Measurements from ENCODE around the gene SWT1. TPM values are rescaled to one million over a fixed set of nuclear protein-coding genes. Genes with fewer than 3 reads are reported as not detected.

The SWT1 gene
- total RNA-seq, 2 experiments from 2014 or later, result 4.8 to 5.0 TPM

GRCh38 chr1:185325413-185325812 lies 168.4 kb downstream of the SWT1 start:
- H3K27ac Mint-ChIP-seq, result no peak overlapping the region
- no peaks in the 10 kb centered on the region for H3K27me3 Mint-ChIP-seq
- no peak overlapping the region for H3K4me3 Mint-ChIP-seq
- H3K36me3 Mint-ChIP-seq (ENCODE audit: low read depth), result peaks cover 18% of the 10 kb centered on the region
- H3K9me3 Mint-ChIP-seq, result peaks cover 14% of the 10 kb centered on the region
- CTCF ChIA-PET, result no interaction called here
- POLR2A ChIA-PET, result interaction anchor here (0.6 to 2.5 kb wide), 2 partner anchors 9 to 534 kb away, joined by 4 to 8 read pairs; partner anchors contain the start of gene IVNS1ABP
- peaks cover 1% of the 10 kb centered on the region for H3K4me1 Mint-ChIP-seq
- DNase-seq, result no peak

DNA sequence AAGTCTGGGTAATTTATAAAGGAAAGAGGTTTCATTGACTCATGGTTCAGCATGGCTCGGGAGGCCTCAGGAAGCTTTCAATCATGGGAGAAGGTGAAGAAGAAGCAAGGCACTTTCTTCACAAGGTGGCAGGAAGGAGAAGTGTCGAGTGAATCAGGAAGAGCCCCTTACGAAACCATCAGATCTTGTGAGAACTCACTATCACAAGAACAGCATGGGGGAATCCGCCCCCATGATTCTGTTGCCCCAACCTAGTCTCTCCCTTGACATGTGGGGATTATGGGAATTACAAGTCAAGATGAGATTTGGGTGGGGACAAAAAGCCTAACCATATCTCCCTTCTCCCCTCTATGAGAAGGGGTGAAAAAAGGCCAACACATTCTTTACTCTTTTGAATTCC lies 171.3 kb downstream of the SWT1 start:
- no peaks in the 10 kb centered on the region for H3K9me3 Mint-ChIP-seq
- no peak overlapping the region for H3K4me3 Mint-ChIP-seq
- POLR2A ChIA-PET, result no interaction called here
- H3K27ac Mint-ChIP-seq, result no peak overlapping the region
- CTCF ChIA-PET, result no interaction called here
- DNase-seq, result no peak
- peaks cover under 1% of the 10 kb centered on the region for H3K36me3 Mint-ChIP-seq (ENCODE audit: low read depth)
- H3K27me3 Mint-ChIP-seq, result no peaks in the 10 kb centered on the region
- no peaks in the 10 kb centered on the region for H3K4me1 Mint-ChIP-seq

DNA sequence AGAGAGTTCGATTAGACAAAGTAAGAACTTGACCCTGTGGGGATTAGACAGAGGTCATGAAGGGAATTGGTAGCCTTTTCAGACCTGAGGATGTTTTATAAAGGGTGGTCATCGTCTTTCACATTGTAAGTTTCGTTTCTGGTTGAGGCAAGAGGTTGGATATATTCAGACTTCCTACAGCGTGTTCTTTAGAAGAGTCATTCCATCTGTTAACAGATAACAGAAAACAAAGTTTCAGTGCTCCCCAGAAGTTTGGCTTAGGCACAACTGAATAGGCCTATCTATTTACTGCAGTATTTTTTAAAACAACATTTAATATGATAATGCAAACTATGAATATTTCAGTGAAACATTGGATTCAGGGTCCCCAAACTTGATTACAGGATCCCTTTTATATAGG lies 177.2 kb downstream of the SWT1 start:
- Mint-ChIP-seq H3K36me3 (ENCODE audit: low read depth) (peaks cover 3% of the 10 kb centered on the region), H3K27me3 (no peaks in the 10 kb centered on the region), H3K27ac (no peak overlapping the region), H3K9me3 (no peaks in the 10 kb centered on the region), H3K4me3 (no peak overlapping the region), H3K4me1 (peaks cover 21% of the 10 kb centered on the region)
- ChIA-PET POLR2A (no interaction called here), CTCF (no interaction called here)
- no peak for DNase-seq

GRCh38 chr1:185337246-185337645 lies 180.3 kb downstream of the SWT1 start:
- no peak overlapping the region for H3K27ac Mint-ChIP-seq

DNA sequence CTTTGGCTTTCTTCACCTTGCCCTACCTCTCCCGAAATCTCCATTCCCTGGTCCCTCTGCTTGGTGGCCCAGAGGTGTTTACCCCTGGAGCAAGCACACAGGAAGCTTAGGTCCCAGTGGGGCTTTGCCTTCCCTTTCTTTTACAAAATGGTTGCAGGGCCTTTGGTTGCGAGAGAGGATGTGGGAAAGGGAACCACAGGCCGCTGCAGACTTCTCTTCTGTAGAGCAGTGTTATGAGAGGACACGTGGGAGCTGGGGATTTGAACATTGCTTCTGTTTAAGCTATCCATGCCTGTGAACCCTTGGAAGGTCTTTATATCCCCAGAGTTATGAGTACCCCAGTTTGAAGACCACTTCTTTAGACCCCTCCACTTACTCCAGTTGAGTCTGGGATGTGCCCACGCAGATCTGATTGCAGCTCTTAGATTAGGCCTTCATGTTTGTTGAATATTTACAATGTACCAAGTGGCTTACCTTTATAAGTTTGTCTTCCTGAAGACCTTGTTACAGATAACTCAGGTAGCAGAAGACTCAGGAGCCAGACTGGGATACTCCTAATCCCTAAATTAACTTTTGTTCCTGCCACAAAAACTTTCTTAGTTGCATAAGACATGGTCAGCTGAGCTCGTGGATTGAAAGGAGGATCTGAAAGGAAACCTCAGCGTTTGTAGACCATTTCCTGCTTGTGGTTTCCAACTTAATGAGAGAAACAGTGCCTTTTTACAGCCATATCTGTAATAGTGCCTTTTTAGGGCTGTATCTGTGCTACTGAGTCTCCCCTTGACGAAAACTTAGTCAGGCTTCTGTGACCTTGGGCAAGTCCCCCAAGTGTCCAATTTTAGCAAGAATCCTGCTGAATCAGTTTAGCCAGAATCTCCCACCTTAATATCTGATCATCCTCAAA lies 182.0 kb downstream of the SWT1 start:
- Mint-ChIP-seq H3K4me3 (peak overlapping the region; percentile 3), H3K4me1 (peaks cover 32% of the 10 kb centered on the region), H3K27me3 (no peaks in the 10 kb centered on the region), H3K27ac (peak overlapping the region; percentile 77), H3K36me3 (ENCODE audit: low read depth) (peaks cover 3% of the 10 kb centered on the region), H3K9me3 (no peaks in the 10 kb centered on the region)
- peak; percentile 80 for DNase-seq
- CTCF ChIA-PET, result interaction anchor here (0.7 to 1.3 kb wide), 2 partner anchors 22 to 342 kb away, joined by 5 to 7 read pairs; partner anchors contain the start of gene IVNS1ABP
- POLR2A ChIA-PET, result interaction anchor here (0.8 to 6.8 kb wide), 10 partner anchors 10 to 297 kb away, joined by 3 to 47 read pairs (median 4); partner anchors contain the start of gene IVNS1ABP

More at GRCh38 chr1:185337246-185337645, 180.3 kb downstream of the SWT1 start:
- Mint-ChIP-seq H3K36me3 (ENCODE audit: low read depth) (peaks cover 5% of the 10 kb centered on the region), H3K4me1 (peaks cover 32% of the 10 kb centered on the region), H3K9me3 (no peaks in the 10 kb centered on the region), H3K27me3 (no peaks in the 10 kb centered on the region), H3K4me3 (no peak overlapping the region)
- CTCF ChIA-PET, result interaction anchor here (2.2 kb wide), 1 partner anchor 20 kb away, joined by 9 read pairs; the partner anchor contains the start of gene IVNS1ABP
- no peak for DNase-seq
- POLR2A ChIA-PET, result interaction anchor here (1.2 to 6.8 kb wide), 2 partner anchors 20 to 299 kb away, joined by 4 to 47 read pairs; partner anchors contain the start of gene IVNS1ABP

- H3K27me3 Mint-ChIP-seq, result no peaks in the 10 kb centered on the region
- no peaks in the 10 kb centered on the region for H3K9me3 Mint-ChIP-seq
- H3K36me3 Mint-ChIP-seq (ENCODE audit: low read depth), result peaks cover 3% of the 10 kb centered on the region
- no peak overlapping the region for H3K27ac Mint-ChIP-seq
- no peak overlapping the region for H3K4me3 Mint-ChIP-seq
- H3K4me1 Mint-ChIP-seq, result peaks cover 28% of the 10 kb centered on the region
- ChIA-PET CTCF (no interaction called here), POLR2A (interaction anchor here (6.8 kb wide), 1 partner anchor 24 kb away, joined by 47 read pairs; the partner anchor contains the start of gene IVNS1ABP)
- DNase-seq, result no peak
Observed at GRCh38 chr1:185341196-185341781, 184.3 kb downstream of the SWT1 start.

Other genes with a start within 250 kb of the SWT1 start
- gene NIBAN1, start 182.7 kb upstream of the SWT1 start, total RNA-seq, result 10 to 100 TPM; 68.8 to 71.7 TPM
- gene RNF2, start 111.6 kb upstream of the SWT1 start, total RNA-seq, result 10 to 100 TPM; 19.7 to 20.0 TPM
- gene TRMT1L, start 214 bp upstream of the SWT1 start, total RNA-seq, result 10 to 100 TPM; 29.8 to 35.8 TPM
- gene IVNS1ABP, start 160.1 kb downstream of the SWT1 start, total RNA-seq, result 100 to 1,000 TPM; 136 to 144 TPM